Ascending aorta (tissue), 2 donors: ENCODE measurements around the gene SAP30BP. TPM values are rescaled to one million over a fixed set of nuclear protein-coding genes. Genes with fewer than 3 reads are reported as not detected.

Experiments used
- DNase-seq, 2 donors: peaks; one replicate each; pipeline ENCODE4 v3.0.0-alpha.2; 2019; ENCODE audit warnings: low spot score in 2 of 2
- H3K27ac ChIP-seq, 2 donors: fragments of 200-600 bp; sonication (generic); one replicate each; pipeline ENCODE4 v1.5.1; 2016 to 2017; ENCODE audit warnings: mild to moderate bottlenecking in 1 of 2
- H3K27me3 ChIP-seq: fragments of 200-600 bp; sonication (generic); one replicate; pipeline ENCODE4 v1.5.1; 2017
- H3K36me3 ChIP-seq, 2 donors: fragments of 200-600 bp; sonication (generic); one replicate each; pipeline ENCODE4 v1.5.1; 2016
- H3K4me1 ChIP-seq, 2 donors: fragments of 200-600 bp; sonication (generic); one replicate each; pipeline ENCODE4 v1.5.1; 2016 to 2017; ENCODE audit warnings: mild to moderate bottlenecking in 1 of 2
- H3K4me3 ChIP-seq, 2 donors: fragments of 200-600 bp; sonication (generic); one replicate each; pipeline ENCODE4 v1.5.1; 2016 to 2017; ENCODE audit warnings: mild to moderate bottlenecking in 1 of 2
- H3K9me3 ChIP-seq, 2 donors: fragments of 200-600 bp; sonication (generic); one replicate each; pipeline ENCODE4 v1.5.1; 2016
- CTCF ChIP-seq, 3 experiments: fragments of 200-600 bp in 2 of 3; fragments of 450-650 bp in 1 of 3; sonication (generic) in 2 of 3; IDR thresholded peaks; one replicate each; pipeline ENCODE4 v1.5.1; 2016 to 2019; ENCODE audit warnings: antibody characterized with exemption in 3 of 3, mild to moderate bottlenecking in 1 of 3, moderate library complexity in 1 of 3
- intact Hi-C: fragments of 100-400 bp; cut with DNase I; formaldehyde crosslinking; loops from one replicate; pipeline ENCODE4 v1.15.1; 2023
- total RNA-seq: library from RNA; depleted of rRNA; stranded (reverse); fragments of >200 nt; gene quantifications from one replicate; pipeline ENCODE4 v1.1.0, GENCODE V29; 2016

SAP30BP gene
- total RNA-seq, 1 donor from 2014 or later: 70.9 TPM

DNA sequence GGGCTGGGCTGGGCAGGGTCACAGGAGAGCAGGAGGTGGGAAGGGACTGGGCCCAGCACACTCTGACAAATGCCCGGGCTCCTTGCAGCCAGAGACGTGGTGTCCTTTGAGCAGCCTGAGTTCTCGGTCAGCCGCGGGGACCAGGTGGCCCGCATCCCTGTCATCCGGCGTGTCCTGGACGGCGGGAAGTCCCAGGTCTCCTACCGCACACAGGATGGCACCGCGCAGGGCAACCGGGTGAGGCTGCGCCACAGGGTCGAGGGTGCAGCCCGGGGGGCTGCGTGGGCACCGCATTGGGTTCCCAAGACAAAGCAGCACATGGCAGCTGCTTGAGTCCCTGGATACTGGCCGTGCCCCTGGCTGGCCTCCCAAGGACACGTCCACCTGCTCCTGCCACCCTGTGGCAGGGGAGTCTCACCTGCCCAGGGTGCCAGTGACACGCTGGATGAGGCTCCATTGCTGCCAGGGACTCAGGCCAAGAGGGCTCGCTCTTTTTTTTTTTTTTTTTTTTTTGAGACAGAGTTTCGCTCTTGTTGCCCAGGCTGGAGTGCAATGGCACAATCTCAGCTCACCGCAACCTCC is 76.6 kb downstream of the SAP30BP start:
- Histone ChIP-seq H3K27me3 (no peaks in the 10 kb centered on the region), H3K4me1 (no peaks in the 10 kb centered on the region), H3K36me3 (no peaks in the 10 kb centered on the region), H3K27ac (no peak overlapping the region), H3K9me3 (no peaks in the 10 kb centered on the region), H3K4me3 (no peak overlapping the region)
- DNase-seq: no peak
- intact Hi-C loops: no loop called here
- no peak for TF ChIP-seq CTCF (IDR thresholded peaks at IDR 0.05)

- H3K9me3 ChIP-seq: no peaks in the 10 kb centered on the region
- no peaks in the 10 kb centered on the region for H3K27me3 ChIP-seq
- H3K4me3 ChIP-seq: no peak overlapping the region
- TF ChIP-seq CTCF (IDR thresholded peaks at IDR 0.05): no peak
- no peak overlapping the region for H3K27ac ChIP-seq
- H3K4me1 ChIP-seq: peaks cover 4 to 5% of the 10 kb centered on the region in 2 donors
- intact Hi-C loops: loop anchor here (1.0 kb wide), 2 partner anchors 73 to 115 kb away; partner anchors contain the start of gene SMIM5
- no peaks in the 10 kb centered on the region for H3K36me3 ChIP-seq
- no peak for DNase-seq
Measured at GRCh38 chr17:75748706-75749105, 81.6 kb downstream of the SAP30BP start.

- Histone ChIP-seq H3K27ac (no peak overlapping the region), H3K36me3 (no peaks in the 10 kb centered on the region), H3K4me3 (peak overlapping the region in 1 of 2 donors; percentile 2), H3K4me1 (peaks cover 10 to 11% of the 10 kb centered on the region in 2 donors), H3K9me3 (no peaks in the 10 kb centered on the region), H3K27me3 (no peaks in the 10 kb centered on the region)
- DNase-seq: peak; percentile 59 to 92
- intact Hi-C loops: loop anchor here (5.0 to 10.0 kb wide), 3 partner anchors 78 to 345 kb away; partner anchors contain the start of genes ACOX1, GRB2 and TEN1
- TF ChIP-seq CTCF (IDR thresholded peaks at IDR 0.05): peak; percentile 88 to 96 (median 90)
Measured at GRCh38 chr17:75749545-75750389, 82.6 kb downstream of the SAP30BP start.

DNA sequence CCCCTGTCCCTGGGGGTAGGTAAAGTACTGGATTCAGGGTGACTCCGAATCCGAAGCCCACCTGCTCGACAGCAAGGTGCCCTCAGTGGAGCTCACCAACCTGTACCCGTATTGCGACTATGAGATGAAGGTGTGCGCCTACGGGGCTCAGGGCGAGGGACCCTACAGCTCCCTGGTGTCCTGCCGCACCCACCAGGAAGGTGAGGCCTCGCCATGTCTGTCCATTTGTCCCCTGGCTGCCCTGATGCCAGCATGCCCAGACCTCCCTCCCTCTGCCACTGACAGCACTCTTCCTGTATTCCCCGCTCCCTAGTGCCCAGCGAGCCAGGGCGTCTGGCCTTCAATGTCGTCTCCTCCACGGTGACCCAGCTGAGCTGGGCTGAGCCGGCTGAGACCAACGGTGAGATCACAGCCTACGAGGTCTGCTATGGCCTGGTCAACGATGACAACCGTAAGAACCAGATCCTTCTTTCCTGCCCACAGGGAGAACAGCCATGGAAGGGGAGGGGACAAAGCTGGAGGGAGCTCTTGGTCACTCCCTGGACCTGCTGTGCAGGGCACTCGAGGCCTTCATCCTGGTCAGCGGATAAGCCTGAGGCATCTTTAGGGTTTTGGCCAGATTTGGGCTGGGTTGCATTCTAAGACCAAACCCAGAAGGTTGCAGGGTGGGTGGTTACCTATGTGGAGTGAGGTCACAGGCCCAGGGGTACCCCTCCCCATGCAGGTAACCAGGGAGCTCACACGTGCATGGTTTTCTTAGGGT is 83.7 kb downstream of the SAP30BP start:
- peaks cover 10 to 11% of the 10 kb centered on the region in 2 donors for H3K4me1 ChIP-seq
- no peaks in the 10 kb centered on the region for H3K36me3 ChIP-seq
- no peak for DNase-seq
- H3K27ac ChIP-seq: no peak overlapping the region
- H3K27me3 ChIP-seq: no peaks in the 10 kb centered on the region
- no peak for TF ChIP-seq CTCF (IDR thresholded peaks at IDR 0.05)
- no peaks in the 10 kb centered on the region for H3K9me3 ChIP-seq
- H3K4me3 ChIP-seq: no peak overlapping the region
- intact Hi-C loops: loop anchor here (5.0 to 10.0 kb wide), 3 partner anchors 76 to 346 kb away; partner anchors contain the start of genes ACOX1, GRB2 and TEN1

DNA sequence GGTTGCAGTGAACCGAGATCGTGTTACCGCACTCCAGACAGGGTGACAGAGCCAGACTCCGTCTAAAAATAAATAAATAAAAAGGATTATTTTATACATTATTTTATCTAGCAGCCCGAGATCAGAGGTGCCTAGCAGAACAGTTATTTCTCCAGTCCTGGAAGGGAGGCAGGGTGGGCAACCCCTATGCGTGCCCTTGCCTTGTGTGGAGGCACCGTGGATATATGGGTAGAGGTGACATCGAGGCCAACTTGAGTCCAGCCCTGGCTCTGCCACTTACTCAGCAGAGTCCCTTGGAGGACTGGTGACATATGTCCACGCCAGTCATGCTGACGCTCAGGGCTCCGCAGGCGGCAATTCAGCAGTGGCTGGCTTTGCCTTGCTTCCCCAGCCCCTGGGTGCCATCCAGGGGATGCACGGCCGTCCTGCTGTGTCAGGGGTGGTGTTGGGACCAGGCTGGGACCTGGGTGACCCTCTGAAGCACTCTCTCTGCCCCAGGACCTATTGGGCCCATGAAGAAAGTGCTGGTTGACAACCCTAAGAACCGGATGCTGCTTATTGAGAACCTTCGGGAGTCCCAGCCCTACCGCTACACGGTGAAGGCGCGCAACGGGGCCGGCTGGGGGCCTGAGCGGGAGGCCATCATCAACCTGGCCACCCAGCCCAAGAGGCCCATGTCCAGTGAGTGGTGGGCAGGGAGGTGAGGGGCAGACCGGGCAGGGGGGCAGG is 84.7 kb downstream of the SAP30BP start:
- DNase-seq: no peak
- no peaks in the 10 kb centered on the region for H3K9me3 ChIP-seq
- intact Hi-C loops: loop anchor here (5.0 to 10.0 kb wide), 3 partner anchors 75 to 347 kb away; partner anchors contain the start of genes ACOX1, GRB2 and TEN1
- H3K4me1 ChIP-seq: peaks cover 10 to 11% of the 10 kb centered on the region in 2 donors
- no peak overlapping the region for H3K27ac ChIP-seq
- no peaks in the 10 kb centered on the region for H3K36me3 ChIP-seq
- H3K4me3 ChIP-seq: no peak overlapping the region
- no peaks in the 10 kb centered on the region for H3K27me3 ChIP-seq
- no peak for TF ChIP-seq CTCF (IDR thresholded peaks at IDR 0.05)
